Epithelial cell of esophagus (primary cell): ENCODE measurements around the gene SUSD3.

Experiments
- DNase-seq: peaks from one replicate; pipeline ENCODE4 v3.0.0; 2010; ENCODE audit warnings: low read depth
- H3K4me3 ChIP-seq: 2 replicates; pipeline ENCODE4 v1.5.1; 2011; ENCODE audit warnings: mild to moderate bottlenecking, low read length, control low read depth
- TF ChIP-seq, protein P1 (sequence below): IDR thresholded peaks from 2 replicates; pipeline ENCODE4 v1.5.1; 2011; ENCODE audit warnings: low read depth, mild to moderate bottlenecking, low read length, control low read depth, inconsistent platforms; ENCODE audit not compliant: insufficient read depth; ENCODE audit errors: missing control alignments

Gene SUSD3

DNA sequence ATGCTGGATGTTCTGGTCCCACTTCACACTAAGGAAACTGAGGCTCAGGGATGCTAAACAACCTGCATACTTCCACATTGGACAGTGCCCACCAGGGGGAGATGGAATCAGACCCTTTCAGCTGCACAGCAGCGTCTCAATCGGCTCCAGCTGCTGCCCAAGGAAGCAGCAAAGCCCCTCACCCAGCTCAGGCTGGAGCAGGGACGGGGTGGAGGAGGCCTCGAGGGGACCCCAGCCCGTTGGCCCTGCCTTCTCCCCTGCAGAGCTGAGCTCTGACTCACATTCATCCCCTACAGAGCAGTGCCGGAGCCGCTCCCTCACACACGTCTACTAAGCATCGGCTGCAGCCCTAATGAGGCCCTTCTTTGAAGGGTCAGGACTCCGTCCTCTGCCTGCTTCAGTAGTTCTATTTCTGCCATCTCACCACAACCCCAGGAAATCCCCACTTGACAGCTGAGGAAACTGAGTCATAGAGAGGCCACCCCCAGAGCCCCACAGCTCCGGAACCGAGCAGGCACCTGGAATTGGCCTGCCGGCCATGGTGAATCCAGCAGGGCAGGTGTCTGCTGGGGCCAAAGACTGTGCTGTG, 21.5 kb upstream of the SUSD3 start:
- H3K4me3 ChIP-seq, result no peak overlapping the region
- DNase-seq, result no peak
- TF ChIP-seq, protein P1, sequence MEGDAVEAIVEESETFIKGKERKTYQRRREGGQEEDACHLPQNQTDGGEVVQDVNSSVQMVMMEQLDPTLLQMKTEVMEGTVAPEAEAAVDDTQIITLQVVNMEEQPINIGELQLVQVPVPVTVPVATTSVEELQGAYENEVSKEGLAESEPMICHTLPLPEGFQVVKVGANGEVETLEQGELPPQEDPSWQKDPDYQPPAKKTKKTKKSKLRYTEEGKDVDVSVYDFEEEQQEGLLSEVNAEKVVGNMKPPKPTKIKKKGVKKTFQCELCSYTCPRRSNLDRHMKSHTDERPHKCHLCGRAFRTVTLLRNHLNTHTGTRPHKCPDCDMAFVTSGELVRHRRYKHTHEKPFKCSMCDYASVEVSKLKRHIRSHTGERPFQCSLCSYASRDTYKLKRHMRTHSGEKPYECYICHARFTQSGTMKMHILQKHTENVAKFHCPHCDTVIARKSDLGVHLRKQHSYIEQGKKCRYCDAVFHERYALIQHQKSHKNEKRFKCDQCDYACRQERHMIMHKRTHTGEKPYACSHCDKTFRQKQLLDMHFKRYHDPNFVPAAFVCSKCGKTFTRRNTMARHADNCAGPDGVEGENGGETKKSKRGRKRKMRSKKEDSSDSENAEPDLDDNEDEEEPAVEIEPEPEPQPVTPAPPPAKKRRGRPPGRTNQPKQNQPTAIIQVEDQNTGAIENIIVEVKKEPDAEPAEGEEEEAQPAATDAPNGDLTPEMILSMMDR, result no peak

DNA sequence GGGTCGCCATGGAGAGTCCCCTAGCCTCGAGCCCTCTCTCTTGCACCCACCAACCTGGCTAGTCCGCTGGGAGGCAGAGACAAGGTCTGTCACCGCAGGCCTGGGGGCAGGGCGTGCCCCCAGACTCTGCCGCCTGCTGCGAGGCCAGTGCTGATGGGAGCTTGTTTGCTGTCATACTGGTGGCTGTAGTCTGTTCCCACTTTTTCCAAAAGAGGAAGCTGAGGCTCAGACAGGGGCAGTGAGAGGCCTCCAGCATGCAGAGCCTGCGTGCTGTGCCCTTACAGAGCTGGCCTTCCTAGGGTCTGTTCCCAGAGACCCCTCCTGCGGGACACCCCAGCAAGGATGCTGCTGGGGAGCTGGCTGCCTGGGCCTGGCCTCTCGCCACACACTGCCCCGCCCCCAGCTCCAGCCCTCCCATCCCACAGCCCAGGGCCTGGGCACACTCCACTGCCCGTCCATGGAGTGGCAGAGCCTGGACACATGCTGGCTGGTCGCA, 21.0 kb upstream of the SUSD3 start:
- no peak for DNase-seq
- H3K4me3 ChIP-seq, result no peak overlapping the region
- TF ChIP-seq, protein P1, result no peak

DNA sequence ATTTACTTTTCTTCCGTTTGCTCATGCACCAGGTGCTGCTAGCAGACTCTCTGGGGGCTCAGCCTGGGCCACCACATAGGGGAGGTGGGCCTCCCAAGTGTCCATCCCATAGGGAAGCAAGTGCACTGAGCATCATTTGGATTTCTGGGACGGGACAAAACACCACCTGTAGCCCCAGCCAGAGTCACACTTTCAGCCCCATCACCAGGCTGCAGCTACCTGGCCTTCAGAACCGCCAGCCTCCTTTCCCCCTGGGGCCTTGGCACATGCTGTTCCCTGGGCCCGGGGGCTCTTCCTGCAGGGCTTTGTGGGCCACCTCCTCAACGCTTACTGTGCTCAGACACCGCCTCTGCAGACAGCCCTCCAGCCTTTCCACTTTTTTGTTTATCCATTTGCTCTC, 19.6 kb upstream of the SUSD3 start:
- H3K4me3 ChIP-seq, result no peak overlapping the region
- DNase-seq, result no peak
- TF ChIP-seq, protein P1, result no peak

DNA sequence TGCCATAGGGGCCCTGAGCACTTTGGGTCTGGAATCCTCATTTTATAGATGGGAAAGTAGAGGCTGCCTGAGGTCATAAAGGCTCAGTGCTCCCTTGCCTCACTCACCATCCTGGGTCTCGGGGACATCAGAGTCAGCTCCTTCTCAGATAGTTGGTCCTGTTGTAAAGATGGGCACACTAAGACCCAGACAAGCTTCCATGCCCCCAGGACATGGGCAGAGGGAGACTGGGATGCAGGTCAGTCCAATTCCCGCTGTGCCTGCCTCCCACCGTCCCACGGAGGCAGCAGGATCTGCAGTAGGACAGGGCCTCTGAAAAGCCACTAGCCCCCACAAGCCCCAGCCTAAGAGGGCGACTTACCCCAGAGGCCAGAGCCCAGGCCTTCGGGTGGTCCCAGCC, 19.0 kb upstream of the SUSD3 start:
- DNase-seq, result no peak
- no peak overlapping the region for H3K4me3 ChIP-seq
- TF ChIP-seq, protein P1, result no peak

DNA sequence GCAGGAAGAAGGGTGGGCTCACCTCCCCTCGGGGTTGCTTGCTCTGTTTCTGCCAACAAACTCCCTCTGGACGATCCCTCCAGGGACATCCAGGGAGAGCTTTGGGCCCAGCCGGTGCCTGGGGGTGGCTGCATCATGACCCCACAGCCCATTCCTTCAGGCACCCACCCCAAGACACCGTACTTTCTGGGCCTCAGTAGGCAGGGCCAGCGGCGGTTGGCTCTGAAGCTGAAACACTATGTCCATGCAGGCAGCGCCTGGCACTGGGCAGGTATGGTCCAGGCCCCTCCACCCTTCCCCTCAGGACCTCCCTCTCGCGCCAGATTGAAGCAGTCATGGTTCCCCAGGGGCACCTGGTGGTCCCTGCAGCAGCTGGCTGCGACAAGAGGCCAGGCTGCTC, 18.5 kb upstream of the SUSD3 start:
- TF ChIP-seq, protein P1, result no peak
- no peak for DNase-seq
- no peak overlapping the region for H3K4me3 ChIP-seq

DNA sequence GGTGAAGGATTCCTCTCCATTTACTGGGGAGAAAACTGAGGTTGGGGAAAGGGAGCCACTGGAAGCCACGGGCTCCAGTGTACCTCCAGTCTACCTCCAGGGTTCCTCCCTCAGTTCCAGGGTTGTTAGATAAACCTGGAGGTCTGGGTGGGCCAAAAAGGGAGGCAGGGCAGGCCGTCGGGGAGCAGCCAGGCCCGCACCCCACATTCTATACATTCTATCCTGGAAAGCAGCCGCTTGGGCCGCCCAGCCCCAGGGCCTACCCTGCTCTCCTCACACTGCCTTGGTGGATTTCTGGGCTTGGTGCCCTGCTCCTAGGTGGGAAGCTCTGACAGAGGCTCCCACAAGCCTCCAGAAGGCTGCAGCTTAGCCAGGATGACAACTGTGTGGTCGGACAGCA, 18.1 kb upstream of the SUSD3 start:
- H3K4me3 ChIP-seq, result no peak overlapping the region
- TF ChIP-seq, protein P1, result no peak
- DNase-seq, result no peak
